Limb (tissue), 2 donors: ENCODE results near the gene TP53BP2.
A peak's percentile ranks its signal among the peaks of the same experiment; 100 is the strongest.
"Not testable (repeated sequence)": the region's sequence is repeated elsewhere in the genome, so short reads cannot be mapped to it uniquely, and the experiment has no call there.

Experiments used
- DNase-seq, 2 donors: peaks; one replicate each; pipeline ENCODE4 v3.0.0-alpha.2; 2016; ENCODE audit errors: extremely low spot score in 2 of 2

Gene TP53BP2

GRCh38 chr1:223832637-223832943 is 13.2 kb downstream of the TP53BP2 start:
- no peak for DNase-seq

- DNase-seq: no peak
Measured at GRCh38 chr1:223831755-223832636, 13.8 kb downstream of the TP53BP2 start.

DNA sequence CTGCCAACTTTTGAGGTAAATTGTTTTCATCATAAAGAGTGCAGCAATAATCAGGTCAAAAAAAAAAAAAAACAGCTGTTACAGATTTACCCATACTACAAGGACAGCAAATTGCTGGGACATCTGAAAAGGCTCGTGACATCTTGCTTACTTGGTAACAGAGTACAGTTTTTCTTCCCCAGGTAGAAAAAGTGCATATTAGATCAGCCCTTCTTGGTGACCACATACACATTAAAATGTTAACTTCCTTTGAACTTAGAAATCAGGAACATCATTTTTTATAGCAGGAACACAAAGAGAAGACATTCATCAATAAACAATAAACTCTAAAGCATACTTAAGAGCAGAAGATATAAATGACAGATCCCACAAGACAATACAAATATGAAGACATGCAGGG is 16.1 kb downstream of the TP53BP2 start:
- DNase-seq: no peak

GRCh38 chr1:223828162-223828848 is 17.4 kb downstream of the TP53BP2 start:
- DNase-seq: no peak

DNA sequence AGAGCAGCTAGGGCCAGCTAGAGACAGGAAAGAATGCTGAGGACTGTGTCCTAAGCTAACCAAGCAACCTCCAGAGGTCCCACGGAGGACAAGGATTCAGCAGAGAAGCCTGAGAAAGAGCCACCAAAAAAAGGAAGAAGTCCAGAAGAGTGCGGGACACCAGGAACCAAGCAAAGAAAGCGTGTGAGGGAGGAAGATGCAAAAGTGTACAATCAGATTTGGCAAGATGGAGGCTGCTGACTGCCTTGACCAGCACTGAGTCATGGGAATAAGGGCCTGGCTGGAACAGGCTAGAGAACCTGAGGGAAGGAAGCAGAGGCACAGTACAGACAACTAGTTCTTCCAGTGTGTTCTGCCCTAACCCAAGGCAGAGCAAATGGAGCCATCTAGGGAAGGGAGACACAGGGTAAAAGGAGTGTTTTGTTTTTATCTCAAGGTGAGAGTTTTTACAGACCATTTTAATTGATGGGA is 18.5 kb downstream of the TP53BP2 start:
- no peak for DNase-seq

DNA sequence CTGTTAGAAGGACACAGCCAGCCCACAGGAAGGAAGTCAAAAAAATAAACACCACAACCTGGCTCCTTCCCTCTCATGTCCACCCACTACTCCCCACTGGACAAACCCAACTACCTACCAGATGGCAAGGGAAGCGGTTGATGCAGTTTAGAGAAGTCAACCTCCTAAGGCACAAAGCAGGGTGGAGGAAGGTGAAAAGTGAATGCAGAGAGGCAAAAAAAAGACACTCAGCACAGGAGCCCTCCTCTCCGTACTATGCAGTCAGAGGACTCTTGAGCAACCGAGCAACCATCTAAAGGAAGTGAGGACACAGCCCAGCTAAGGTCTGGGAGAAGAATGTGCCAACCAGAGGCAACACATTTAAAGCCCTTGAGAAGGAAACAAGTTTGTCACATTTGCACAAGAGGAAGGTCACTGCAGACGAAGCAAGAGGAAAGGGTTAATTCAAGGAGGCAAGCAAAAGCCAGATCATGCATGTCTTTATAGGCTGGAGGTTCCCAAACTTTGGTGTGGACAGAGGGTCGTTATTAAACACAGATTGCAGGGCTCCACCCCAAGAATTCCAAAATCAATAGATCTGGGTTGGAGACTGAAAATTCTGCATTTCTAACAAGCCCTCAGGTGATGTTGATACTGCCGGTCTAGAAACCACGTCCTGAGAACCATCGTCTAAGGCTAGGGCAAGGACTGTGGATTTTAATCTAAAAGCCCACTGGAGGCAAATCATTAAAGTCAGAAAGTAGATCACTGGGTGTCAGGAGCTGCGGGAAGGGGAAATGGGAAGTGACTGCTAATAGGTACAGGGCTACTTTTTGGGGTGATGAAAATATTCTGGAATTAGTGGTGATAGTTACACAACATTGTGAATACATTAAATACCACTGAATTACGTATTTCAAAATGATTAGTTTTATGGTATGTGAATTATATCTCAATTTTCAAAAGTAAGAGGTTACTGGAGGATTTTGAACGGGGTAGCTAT is 19.7 kb downstream of the TP53BP2 start:
- DNase-seq: no peak

DNA sequence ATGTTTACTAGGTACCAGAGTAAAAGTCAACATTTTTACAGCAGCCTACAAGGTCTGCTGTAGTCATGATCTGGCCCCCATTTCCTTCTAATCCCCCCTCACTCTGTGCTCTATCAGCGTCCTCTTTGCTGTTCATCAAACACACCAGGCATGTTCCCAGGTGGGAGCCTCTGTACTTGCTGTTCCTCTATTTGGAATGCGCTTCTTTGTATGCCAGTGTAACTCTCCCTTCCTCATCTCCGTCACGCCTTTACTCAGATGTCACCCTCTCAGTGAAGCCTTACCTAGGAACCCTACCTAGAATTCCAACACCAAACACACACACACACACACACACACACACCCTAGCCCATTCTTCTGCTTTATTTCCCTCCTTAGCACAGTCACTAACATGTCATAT is 21.0 kb downstream of the TP53BP2 start:
- DNase-seq: no peak

DNA sequence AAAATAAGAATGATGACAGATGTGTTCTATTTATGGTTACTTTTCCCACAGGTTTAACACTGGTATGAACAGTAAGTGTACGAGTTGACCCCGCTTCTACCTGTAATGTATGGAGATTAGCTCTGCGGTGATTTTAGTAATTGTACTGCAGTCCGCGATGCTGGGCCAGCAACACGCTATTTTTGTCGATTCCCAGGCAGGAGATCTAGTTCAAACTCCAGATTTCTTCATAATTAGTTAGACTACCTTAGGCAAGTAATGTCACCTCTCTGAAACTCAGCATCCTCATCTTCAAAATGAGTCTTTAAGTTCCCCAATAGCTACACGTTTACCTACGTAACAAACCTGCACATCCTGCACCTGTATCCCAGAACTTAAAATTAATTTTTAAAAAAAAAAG is 21.5 kb downstream of the TP53BP2 start:
- no peak for DNase-seq

GRCh38 chr1:223820971-223821370 is 24.8 kb downstream of the TP53BP2 start:
- DNase-seq: no peak

DNA sequence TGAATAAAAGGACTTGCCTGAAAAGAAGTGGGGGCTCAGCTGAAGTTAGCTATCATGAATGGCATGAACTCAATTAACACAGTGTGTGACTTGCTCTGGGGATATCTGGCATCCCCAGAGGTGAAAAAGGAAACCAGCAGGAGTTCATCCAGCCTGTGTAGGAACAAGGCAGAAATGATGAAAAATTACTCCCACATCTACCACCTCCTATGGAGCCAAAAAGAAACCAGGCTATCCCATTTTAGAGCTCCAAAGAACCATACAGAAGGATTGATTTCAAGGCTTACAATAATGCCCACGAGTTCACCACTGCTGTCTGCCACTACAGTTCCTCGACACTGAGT is 25.3 kb downstream of the TP53BP2 start:
- DNase-seq: no peak

- no peak for DNase-seq
Measured at GRCh38 chr1:223819730-223820514, 25.8 kb downstream of the TP53BP2 start.

DNA sequence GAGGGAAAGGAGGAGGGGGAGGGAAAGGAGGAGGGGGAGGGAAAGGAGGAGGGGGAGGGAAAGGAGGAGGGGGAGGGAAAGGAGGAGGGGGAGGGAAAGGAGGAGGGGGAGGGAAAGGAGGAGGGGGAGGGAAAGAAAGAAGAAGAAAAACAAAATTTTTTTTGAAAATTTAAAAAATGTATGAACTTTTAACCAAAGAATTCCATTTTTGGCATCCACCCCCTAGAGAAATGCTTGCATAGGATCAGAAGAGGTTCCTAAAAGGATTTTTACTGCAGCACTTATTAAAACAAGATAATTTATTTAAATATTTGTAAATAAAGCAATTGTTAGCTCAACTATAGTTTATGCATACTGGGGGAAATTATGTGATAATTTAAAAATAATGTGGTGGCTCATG is 28.5 kb downstream of the TP53BP2 start:
- not testable (repeated sequence) for DNase-seq

DNA sequence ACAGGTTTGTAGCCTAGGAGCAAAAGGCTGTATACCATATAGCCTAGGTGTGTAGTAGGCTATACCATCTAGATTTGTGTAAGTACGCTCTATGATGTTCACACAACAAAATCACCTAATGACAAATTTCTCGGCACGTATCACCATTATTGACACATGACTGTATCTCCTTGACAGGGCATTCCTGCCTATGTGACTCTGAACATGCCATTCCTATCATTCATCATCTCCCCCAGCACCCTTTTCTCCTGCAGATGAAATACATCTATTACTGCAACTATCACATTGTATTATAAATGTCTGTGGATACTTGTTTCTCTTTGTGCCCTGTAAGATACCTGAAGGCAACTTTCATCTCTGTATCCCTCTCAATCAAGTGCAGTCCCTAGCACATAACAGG is 29.9 kb downstream of the TP53BP2 start:
- DNase-seq: no peak

DNA sequence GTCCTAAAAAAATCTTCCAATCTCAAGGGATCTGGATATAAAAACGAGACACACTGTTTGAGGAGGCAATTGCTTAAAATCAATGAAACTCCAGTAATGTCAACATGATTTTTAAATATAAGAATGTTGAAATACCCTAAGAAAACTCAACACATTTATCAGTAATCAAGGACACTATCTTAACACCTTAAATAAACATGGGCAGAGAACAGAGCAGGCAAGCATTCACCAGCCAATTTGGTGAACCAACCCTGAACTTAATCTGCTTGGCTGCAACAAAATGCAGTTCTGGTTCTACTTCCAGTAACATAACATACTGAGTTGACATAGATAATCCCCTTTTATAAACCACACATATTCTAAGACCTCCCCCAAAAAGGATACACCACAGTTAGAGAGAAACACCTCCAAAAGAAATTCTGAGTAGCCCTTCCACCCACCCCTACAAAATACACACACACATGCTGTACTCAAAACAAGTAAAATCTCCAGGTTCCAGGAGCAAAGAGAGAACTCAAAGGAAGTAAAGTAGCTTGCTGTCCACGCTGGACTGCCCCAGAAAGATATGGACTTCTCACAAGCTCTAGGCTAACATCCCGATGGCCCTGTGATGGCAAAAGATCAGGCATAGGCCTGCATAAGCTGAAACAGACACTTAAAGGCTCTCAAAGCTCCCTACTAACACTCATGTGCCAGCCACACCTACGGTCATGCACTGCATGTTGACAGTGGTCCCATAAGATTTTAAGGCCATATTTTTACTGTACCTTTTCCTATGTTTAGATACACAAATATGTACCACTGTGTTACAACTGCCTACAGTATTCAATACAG is 30.5 kb downstream of the TP53BP2 start:
- no peak for DNase-seq

DNA sequence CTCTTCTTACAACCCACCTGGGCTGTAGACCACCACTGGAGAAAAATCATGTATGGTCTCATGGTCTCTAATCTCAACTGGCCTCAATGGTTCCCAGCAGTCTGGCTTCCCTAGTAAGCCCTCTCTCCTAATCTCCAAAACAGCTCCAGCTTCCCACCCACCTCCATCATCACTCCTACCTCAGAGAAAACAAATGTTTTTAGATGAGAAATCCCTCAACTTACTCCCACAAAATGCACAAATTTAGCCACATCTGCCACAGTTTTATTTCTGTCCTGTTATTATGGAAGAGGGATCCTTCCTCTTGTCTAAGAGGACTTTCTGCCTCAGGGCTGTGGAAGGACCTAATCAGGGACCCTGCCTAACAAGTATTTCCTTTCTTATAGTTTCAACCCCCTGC is 32.1 kb downstream of the TP53BP2 start:
- no peak for DNase-seq

DNA sequence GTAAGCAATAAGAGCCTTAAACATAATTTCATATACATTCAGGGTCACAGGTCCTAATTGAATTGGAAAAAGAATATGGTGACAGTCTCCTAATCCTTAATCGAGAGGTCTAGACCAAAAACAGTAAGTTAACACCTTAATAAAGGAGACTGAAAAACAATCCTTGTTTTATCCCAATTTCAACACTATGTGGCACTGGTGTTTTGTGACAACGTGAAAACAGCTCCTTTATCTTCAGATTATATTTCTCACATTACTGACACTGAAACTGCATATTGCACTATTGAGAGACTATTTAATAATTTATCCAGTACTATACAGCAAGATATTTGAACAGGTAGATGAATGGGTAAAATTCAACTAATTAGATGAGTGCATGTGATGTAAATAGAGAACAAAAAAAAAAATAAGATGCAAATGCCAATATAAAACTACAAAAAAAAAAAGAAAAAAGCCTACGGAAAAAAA is 34.1 kb downstream of the TP53BP2 start:
- peak in 1 of 2 donors; percentile 34 for DNase-seq

GRCh38 chr1:223810586-223810985 is 35.2 kb downstream of the TP53BP2 start:
- no peak for DNase-seq

- DNase-seq: not testable (repeated sequence)
Measured at GRCh38 chr1:223809905-223810304, 35.8 kb downstream of the TP53BP2 start.

- no peak for DNase-seq
Measured at GRCh38 chr1:223803211-223803610, 42.5 kb downstream of the TP53BP2 start.

DNA sequence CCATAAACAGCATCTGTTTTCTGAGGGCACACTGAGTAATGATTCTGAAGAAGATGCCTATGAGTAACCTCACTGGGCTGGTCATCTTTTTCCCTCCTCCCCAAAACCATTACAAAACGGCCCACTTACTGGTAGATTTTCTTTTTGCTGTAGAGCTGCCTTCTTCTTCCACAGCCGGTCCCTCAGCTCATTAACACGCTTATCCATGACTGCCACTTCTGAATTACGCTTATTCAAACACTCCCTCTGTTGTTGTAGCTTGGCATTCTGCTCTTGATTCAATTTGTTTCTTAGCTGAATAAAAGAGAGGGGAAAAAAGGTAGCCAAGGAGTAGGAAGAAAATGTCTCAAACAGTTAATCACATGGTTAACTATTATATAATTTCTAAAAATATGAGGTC is 43.1 kb downstream of the TP53BP2 start:
- DNase-seq: no peak
